Measurements from ENCODE around the gene FRS2.

- TF ChIP-seq EZH2phosphoT487 (IDR thresholded peaks at IDR 0.05; ENCODE audit: low read depth), result no peak
- no peak; the same call in 1 of the 2 replicates for TF ChIP-seq CTCF (IDR thresholded peaks at IDR 0.05; ENCODE audit: low read depth, low read length)
Measured at GRCh38 chr12:69595689-69596088, 125.5 kb downstream of the FRS2 start.
